Measurements from ENCODE around the gene NSMF. TPM values are rescaled to one million over a fixed set of nuclear protein-coding genes. Genes with fewer than 3 reads are reported as not detected.

Gene NSMF
- total RNA-seq, 1 donor: 29.6 TPM

GRCh38 chr9:137501457-137501856, 42.3 kb upstream of the NSMF start:
- DNase-seq (ENCODE audit: low read depth): no peak
- TF ChIP-seq CTCF (IDR thresholded peaks at IDR 0.05; ENCODE audit: insufficient read depth, low read length): no peak

GRCh38 chr9:137500666-137501397, 41.7 kb upstream of the NSMF start:
- no peak for TF ChIP-seq CTCF (IDR thresholded peaks at IDR 0.05; ENCODE audit: insufficient read depth, low read length)
- no peak for DNase-seq (ENCODE audit: low read depth)
- no peak overlapping the region for H3K4me3 ChIP-seq (ENCODE audit: low read depth, low read length)

More at GRCh38 chr9:137501457-137501856, 42.3 kb upstream of the NSMF start:
- H3K4me3 ChIP-seq (ENCODE audit: low read depth, low read length): no peak overlapping the region

GRCh38 chr9:137499858-137500661, 40.9 kb upstream of the NSMF start:
- no peak for TF ChIP-seq CTCF (IDR thresholded peaks at IDR 0.05; ENCODE audit: insufficient read depth, low read length)
- no peak for DNase-seq (ENCODE audit: low read depth)
- no peak overlapping the region for H3K4me3 ChIP-seq (ENCODE audit: low read depth, low read length)

- no peak for DNase-seq (ENCODE audit: low read depth)
- TF ChIP-seq CTCF (IDR thresholded peaks at IDR 0.05; ENCODE audit: insufficient read depth, low read length): no peak
- H3K4me3 ChIP-seq (ENCODE audit: low read depth, low read length): no peak overlapping the region
Observed at GRCh38 chr9:137499416-137499815, 40.3 kb upstream of the NSMF start.

- H3K4me3 ChIP-seq (ENCODE audit: low read depth, low read length): no peak overlapping the region
- TF ChIP-seq CTCF (IDR thresholded peaks at IDR 0.05; ENCODE audit: insufficient read depth, low read length): no peak
- no peak for DNase-seq (ENCODE audit: low read depth)
Observed at GRCh38 chr9:137498720-137499150, 39.6 kb upstream of the NSMF start.

- H3K4me3 ChIP-seq (ENCODE audit: low read depth, low read length): no peak overlapping the region
- no peak for TF ChIP-seq CTCF (IDR thresholded peaks at IDR 0.05; ENCODE audit: insufficient read depth, low read length)
- DNase-seq (ENCODE audit: low read depth): no peak
Observed at GRCh38 chr9:137497921-137498719, 39.0 kb upstream of the NSMF start.
